Measurements from ENCODE around the gene SPHK1.

The SPHK1 gene

DNA sequence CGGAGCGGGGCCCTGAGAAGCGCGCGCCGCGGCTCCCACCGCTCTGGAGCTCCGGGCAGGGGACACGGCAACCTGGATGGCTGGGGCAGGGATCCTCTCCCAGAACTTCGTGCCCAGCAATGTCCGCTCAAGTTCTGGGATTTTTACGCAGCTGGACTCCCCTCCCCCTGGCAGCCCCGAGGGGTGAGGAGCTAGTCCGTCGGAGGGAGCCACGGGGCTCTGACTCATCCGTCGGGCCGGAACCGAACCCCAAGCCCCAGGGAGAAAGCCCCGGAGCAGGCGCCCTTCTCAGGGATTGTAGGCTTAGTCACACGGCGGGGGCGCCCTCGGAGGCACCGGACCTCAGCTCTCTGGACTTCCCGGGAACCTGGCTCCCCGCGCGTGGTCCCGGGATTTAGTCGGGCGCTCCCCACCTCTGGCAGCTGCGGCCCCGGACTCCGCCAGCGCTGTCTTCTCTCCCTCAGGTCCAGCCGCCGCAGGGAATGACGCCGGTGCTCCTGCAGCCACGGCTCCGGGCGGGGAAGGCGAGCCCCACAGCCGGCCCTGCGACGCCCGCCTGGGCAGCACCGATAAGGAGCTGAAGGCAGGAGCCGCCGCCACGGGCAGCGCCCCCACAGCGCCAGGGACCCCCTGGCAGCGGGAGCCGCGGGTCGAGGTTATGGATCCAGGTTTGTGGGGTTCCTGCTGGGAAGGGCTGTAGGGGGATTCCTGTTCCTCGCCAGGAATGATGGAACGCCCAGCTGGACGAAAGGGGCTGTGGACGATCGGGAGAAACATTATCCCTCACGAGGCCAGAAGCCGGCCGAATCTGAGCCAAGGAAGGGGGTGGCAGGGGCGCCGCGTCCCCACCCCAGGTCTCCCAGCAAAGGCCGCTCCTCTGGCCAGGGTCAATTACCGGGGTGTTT is 830 bp downstream of the SPHK1 start:
- no peak for DNase-seq

DNA sequence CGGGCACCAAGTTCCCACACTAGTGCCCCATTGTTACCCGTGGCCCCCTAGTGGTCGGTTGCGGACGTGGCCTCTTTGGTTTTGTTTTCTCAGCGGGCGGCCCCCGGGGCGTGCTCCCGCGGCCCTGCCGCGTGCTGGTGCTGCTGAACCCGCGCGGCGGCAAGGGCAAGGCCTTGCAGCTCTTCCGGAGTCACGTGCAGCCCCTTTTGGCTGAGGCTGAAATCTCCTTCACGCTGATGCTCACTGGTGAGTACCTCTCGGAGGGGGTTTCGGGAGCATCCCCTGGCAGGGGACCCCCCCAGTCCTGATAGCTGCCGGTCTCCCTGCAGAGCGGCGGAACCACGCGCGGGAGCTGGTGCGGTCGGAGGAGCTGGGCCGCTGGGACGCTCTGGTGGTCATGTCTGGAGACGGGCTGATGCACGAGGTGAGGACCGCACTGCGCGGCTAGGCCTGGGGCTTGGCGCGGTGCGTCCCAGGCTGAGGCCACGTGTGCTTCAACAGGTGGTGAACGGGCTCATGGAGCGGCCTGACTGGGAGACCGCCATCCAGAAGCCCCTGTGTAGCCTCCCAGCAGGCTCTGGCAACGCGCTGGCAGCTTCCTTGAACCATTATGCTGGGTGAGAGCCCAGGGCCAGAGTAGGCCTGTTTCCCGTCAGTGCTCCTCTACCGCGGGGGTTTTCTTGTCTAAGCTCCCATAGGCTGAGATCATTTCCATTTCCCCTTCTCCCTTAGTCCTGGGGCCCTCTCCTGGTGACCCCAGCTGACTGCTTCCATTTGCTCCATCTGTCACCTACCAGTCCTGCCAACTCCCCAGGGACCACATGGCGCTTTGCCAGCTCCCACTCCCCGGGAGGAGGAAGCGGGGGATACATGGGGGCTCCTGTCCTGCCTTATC is 1.7 kb downstream of the SPHK1 start:
- peak; percentile 21 for DNase-seq

DNA sequence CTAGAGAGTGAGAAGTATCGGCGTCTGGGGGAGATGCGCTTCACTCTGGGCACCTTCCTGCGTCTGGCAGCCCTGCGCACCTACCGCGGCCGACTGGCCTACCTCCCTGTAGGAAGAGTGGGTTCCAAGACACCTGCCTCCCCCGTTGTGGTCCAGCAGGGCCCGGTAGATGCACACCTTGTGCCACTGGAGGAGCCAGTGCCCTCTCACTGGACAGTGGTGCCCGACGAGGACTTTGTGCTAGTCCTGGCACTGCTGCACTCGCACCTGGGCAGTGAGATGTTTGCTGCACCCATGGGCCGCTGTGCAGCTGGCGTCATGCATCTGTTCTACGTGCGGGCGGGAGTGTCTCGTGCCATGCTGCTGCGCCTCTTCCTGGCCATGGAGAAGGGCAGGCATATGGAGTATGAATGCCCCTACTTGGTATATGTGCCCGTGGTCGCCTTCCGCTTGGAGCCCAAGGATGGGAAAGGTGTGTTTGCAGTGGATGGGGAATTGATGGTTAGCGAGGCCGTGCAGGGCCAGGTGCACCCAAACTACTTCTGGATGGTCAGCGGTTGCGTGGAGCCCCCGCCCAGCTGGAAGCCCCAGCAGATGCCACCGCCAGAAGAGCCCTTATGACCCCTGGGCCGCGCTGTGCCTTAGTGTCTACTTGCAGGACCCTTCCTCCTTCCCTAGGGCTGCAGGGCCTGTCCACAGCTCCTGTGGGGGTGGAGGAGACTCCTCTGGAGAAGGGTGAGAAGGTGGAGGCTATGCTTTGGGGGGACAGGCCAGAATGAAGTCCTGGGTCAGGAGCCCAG is 2.8 kb downstream of the SPHK1 start:
- DNase-seq, result no peak

DNA sequence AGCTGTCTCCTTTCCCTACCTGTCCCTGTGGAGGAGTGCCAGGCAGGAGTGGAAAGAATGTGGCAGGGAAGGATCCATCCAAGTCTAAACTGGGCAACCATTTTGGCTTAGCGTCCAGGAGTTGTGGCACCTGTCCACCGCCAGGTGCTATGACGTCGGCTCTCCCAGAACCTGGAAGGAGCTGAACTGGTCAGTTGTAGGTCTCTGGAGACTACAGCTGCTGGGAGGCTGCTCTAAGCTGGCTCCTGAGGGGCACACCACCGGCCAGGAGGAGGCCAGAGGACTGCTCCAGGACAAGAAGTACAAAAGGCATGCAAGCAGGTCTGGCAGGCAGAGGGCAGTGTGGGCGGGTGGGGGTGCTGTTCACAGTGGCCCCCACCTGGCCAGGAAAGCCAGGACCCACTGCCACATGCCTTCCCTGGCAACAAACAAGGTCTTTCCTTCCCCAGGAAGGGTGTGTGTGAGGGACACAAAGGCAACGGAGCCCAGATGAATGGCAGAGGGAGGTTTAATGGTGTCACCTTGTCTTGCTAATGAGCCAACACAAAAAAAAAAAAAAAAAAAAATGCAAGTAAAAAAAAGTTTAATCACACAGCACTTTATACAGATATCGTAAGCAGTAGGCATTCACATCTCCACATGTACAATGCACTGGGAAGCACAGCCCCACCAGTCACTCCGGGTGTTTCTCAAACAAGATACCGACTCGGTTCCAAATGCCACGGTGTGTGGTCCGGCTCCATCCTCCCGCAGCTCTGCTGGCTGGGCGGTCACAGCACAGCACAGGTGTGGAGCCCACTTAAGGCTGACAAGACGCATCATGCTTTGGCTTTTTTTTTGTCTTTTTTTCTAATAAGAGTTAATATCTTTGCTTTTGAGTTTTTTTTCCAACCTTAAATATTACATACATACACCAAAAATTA is 4.8 kb downstream of the SPHK1 start:
- DNase-seq, result no peak

DNA sequence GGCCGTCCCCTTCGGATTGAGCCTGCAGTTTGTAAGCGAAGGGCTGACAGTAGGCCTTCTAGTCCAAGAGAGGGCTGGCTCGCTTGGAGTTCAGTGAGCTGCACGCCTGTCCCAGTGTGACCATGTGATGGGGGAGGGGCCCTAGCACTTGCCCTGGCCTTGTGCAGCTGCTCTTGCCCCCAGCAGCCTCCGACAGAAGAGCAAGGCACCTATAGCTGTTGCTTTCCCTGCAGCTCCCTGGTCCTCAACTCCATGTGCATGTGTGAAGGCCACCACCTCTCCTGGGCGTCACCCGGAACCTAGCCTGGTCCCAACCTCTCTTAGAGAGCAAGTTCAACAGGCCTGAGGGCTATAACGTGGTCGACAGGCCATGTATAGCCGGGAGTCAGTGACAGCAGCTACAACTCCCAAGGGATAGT is 5.6 kb downstream of the SPHK1 start:
- no peak for DNase-seq

DNA sequence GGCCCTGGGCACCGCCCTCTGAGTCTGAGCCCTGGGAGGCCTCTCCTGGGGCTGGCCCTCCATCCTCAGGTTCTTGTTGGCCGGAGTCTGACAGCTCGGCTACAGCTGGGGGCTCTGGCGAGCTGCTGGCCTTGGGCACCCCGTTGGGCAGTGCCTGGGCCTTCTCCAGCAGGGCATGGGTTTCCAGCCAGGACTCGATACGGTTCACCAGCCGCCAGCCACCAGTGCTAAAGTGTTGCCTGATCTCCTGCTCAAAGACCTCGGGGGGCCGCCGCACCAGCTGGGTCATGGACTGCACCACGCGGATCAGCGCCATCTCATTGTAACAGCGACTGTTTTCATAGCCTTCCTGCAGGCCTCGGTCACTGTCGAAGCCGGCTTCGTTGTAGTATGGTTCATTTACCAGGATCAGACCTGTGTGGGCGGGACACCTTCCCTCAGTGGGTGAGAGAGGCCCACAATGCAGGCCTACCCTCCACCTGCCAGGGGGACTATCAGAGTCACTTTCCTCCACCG is 6.8 kb downstream of the SPHK1 start:
- DNase-seq, result no peak

DNA sequence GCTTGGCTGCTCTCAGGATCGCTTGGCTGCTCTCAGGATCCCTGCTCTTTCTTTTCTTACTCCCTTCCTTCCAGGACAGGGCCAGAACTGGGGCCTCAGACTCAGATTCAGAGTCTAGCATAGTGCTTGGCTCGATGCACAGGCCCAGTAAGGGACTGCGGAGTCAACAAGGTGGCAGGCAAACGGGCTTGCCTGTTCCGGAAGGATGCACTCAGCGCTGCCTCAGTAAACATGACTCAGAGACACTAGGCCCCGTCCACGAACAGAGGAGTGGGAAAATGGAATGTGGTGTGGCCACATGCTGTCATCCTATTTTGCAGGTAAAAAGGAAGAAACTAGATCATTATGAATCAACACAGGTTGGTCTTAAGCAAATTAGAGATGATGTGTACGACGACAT is 9.8 kb downstream of the SPHK1 start:
- DNase-seq, result no peak

DNA sequence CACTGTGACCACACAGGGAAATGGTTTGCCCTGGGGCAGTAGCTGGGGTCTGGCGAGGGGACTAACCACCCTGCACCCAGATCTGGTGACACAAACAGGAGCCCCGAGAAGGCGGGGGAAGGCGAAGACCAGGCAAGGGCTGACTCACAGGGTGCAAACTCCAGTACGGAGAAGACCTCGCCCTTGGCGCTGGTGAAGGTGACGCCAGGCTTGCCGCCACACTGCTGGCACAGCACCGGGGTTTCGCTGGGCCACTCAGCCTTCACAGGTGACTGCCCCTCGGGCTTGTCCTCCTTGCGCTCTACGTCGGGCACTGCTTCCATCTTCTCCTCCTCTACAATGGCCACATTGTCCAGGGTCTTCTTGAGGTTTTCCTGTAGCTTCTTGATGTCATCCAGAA is 11.6 kb downstream of the SPHK1 start:
- DNase-seq, result no peak

DNA sequence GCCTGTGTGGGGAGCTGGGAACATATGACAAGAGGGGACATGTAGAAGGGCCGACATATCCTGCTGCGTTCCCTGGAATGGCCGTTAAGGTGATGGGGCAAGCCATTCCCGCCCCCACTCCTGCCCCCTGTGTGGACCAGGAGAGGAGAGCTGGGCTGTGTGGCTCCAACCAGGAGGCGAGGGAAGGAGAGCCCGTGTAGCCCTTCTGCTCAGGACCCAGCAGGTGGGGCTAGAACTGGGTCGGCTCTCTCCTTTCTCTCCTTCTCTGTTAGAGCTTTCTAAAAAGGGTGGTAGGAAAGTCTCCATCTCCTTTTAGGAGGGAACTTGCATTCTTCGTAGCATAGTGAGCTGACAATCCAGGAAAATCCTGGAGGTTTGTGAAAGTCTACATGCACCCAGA is 12.8 kb downstream of the SPHK1 start:
- DNase-seq, result no peak

DNA sequence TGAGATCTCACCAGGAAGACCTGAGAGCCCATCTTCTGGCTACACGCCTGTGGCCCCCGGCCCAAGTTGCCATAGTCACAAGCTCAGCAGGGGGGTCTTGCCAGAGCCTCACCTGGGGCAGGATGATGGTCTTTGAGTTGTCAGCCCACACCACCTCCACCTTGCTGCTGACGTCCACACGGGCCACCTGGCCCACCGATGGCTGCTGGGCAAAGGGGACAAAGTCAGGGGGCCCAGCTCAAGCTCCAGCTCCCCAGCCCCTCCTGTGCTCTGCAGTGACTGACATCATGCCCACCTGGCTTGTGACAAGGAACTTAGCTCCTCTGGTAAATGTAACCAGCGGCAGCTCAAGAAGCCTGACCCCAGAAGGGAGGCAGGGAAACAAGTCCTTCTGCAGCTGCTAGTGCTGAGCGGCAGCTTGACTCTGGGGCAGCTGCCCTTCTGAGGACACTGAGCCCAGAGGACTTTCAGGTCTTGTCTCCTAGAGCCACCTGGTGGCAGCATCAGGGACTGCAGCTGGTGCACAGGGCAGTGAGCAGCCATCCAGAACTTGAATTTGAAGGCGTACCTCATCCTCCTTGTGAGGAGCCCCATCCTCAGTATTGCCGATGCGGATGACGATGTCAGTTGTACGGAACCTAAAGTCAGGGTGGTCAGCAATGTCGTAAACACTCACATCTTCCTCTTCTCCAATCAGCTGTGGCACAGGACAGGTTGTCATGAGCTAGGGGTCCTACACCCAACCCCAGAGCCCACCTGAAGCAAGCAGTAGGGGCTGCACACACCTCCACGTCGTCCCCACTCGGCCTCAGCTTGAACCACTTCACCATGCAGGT is 13.5 kb downstream of the SPHK1 start:
- peak; percentile 23 for DNase-seq

DNA sequence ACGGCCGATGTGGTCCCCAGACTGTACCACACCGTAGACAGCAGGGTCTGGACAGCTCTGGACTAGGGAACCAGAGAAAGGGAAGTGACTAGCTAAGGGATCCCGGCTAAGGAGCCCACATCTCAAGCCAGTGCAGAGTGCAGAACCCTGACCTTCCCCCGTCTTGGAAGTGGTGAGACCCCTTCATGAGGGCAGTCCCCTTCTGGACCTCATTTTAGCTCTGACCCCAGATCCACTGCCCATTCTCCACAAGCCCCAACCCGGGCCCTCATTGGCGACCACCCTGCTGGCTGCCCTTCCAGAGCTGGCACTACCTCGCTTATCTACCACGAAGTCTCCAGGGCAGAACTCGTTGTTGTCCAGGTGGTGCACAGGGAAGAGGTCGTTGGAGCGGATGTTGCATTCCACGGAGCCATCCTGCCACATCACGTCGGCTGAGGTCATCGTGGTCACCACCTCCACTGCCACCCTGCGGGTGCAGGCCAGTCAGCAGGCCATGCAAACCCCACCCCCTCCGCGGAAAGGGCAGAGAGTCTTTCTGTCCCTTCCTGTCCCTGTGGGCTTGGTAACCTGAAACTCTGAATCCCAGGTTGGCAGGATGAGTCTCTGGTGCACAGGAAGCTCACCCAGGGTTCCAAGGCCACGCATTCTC is 14.2 kb downstream of the SPHK1 start:
- DNase-seq, result no peak

DNA sequence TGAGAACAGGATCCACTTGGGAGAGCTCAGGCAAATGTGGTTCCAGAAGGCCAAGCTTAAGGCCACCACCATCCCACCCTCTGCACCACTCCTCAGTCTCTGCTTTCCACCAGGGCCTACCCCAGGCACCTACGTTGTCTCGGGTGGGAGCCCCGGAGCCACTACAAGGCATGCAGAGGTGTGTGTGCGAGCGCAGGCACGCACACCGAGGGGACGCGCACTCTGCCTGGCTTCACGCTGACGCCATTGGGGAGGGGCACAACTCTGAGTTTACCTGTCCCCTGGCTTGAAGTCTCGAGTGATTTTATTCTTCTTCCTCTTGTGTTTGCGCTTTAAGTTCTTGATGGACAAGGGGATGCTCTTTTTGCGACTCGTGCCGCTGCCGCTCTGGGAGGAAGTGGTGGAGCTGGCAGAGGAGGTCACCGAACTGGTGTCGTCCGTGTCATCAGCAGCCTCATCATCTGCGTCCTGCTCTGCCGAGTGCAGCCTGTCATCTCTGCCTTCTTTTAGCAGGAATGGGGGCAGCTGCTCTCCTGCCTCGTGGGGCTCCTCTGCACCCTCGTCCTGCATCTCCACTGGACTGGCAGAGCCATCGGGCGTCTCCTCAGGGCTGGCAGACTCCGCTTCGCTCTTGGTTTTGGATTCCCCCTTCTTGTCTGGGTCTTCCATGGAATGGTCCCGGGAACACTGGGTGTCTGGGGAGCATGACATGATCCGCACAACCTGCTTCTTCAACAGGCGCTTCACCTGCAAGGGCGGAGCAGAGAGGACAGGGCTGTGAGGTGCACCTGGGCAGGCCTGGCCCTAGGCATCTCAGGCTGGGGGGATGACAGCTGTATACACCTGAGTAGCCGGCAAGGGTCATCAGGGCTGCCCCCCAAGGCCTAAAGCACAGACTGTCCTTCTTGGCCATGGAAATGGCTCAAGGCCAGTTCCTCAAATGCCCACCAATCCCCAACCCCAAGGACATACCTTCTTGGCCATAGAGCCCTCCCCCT is 15.1 kb downstream of the SPHK1 start:
- DNase-seq, result no peak

DNA sequence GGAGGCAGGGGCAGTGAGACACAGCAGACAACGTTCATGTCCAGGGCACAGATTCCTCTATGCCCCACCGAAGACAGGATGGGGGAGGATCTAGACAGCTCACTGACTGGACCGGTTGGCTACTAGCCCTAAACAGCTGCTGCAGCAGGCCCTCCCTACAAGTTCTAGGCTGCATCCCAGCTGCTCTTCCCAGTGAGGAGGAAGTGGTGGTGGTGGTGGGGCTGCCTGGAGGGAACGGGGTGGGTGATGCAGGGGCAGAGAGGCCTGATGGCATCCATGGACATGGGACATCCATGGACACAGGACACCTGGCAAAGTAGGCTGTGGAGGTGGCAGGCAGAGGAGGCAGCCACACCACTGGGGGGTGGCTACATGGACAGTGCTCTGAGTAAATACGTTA is 18.3 kb downstream of the SPHK1 start:
- DNase-seq, result no peak

DNA sequence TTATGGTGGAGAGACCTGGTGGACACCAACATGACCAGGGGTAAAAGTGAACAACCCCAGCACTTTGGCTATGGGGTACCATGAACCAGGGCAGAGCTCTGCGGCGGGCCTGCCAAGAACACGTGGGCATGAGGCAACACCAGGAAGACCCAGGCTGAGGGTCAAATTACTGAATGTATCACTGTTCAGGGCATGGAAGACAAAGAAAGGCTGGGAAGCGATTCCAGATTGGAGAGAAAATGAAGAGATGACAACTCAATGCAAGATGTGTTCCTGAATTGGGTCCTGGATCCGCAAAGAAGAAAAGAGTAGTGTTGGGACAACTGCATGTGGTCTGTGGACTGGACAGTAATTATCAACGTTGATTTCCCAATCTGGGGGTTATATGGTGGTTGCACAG is 19.8 kb downstream of the SPHK1 start:
- no peak for DNase-seq

DNA sequence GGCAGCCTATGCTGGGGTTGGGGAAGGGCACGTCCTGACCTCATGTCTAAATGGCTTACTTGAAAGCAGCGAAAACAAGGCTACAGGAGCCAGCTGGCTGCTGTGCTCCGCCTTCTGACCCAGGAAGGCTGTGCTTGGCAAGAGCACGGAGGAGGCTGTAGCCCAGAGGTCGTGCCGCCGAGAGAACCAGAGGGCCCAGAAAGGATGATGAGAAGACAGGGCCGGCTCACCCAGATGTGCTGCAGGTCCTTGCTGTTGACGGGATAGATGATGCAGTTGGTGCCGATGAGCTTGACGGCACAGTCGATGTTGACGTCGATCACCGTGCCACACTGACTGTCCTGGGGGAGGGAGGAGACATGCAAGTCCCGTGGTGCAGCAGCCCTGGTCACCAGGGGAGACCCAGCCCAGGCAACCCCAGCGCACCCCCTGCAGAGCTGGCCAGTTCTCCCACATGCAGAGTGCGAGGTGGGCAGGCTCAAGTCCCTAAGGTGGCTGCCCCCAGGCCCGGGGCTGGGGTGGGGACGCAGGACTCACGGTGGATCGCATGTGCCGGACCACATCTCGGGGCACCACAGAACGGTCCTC is 20.7 kb downstream of the SPHK1 start:
- DNase-seq, result no peak

DNA sequence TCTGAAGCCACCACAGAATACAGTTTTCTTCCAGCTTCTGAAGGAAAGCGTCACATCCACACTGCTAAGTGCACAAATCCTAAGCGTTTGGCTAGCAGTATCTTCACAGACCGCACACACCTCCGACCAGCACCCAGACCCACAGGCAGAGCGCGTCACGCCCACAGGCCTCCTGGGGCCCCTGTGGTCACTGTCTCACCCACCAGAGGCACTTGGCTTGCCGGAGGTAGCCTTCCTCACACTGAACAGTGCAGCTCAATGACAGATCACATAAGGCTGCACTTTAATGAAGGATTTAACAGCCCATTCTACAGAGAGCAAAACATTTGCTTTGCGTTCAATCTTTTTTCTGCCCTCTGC is 21.2 kb downstream of the SPHK1 start:
- DNase-seq, result no peak

DNA sequence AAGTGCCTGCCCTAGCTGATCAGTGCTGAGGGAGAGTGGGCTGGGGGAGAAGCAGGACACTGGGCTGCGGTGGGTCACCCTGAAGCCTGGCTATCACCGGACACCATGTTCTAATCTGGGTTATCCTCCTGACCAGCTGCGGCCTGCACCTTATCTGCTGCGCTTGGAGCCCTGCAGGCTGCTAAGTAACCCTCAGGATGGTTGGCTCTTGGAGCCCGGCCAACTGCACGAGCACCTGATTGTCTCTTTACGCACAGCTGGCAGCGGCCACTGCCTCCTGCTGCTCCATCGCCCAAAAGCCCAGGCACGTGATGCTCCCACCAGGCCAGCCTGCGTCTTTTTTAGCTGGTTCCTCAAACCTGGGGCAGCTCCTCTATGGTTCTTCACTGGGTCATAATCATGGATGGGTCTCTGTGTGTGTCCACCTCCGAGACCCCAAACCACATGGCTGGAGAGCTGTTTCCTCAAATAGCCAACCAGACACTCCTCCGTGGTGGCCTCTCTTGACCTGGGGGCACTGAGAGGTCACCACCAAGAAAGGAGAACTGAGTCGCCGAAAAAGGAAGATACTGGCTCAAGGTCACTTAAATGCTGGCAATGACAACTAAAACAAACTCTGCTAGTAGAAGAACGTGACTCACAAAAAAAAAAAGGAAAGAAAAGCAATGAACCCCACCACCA is 21.7 kb downstream of the SPHK1 start:
- peak; percentile 11 for DNase-seq

DNA sequence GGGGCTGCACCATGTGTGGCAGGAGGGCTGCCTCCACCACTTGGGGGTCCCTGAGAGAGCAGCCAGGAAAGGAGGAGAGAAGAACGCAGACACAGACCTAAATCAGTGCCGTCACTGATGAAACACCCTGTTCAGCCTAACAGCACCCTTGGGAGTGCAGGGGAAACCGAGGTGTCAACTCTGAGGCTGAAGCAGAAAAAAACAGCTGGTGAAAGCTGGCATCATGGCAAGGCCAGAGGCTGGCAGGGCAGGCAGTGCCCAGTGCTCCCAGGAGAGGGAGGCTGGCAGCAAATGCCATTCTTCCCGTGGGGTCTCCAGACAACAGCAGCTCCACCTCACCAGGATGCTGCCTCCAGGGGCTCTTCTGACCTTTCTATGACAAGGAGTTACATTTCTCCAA is 23.1 kb downstream of the SPHK1 start:
- DNase-seq, result no peak

Measured in NCI-H2029 treated with DMSO at 0.1 percent for 48 hours (cell line).